ENCODE measurements around the gene DNAJC5.

DNA sequence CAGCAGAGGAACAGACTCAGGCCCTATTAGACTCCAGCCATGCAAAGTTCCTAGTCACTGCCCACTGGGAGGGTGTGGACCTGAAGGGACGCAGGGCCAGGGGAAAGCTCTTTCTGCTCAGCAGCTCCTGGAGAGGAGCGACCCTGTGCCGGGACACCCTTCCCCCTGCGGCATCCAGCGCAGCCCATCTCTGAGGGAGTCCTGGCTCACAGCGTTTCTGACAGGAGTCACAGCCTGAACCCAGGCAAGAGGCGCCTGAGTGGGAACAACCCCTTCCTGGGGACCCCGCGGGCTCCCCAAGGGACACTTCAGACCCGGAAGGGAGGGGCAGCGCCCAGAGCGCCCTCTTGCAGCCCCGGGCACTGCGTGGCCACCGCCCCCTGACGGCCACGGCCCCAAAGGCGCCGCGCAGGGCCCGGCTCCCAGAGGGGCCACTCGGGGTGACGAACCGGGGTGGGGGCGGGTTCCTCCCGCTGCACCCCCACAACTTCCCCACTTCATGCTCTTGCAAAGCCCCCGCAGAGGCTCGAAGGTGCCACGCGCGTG lies 60.4 kb downstream of the DNAJC5 start:
- TF ChIP-seq, protein P1, sequence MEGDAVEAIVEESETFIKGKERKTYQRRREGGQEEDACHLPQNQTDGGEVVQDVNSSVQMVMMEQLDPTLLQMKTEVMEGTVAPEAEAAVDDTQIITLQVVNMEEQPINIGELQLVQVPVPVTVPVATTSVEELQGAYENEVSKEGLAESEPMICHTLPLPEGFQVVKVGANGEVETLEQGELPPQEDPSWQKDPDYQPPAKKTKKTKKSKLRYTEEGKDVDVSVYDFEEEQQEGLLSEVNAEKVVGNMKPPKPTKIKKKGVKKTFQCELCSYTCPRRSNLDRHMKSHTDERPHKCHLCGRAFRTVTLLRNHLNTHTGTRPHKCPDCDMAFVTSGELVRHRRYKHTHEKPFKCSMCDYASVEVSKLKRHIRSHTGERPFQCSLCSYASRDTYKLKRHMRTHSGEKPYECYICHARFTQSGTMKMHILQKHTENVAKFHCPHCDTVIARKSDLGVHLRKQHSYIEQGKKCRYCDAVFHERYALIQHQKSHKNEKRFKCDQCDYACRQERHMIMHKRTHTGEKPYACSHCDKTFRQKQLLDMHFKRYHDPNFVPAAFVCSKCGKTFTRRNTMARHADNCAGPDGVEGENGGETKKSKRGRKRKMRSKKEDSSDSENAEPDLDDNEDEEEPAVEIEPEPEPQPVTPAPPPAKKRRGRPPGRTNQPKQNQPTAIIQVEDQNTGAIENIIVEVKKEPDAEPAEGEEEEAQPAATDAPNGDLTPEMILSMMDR (IDR thresholded peaks at IDR 0.05), result peak in 3 of 7 experiments; percentile 23 to 48 (median 35)
- no peak for TF ChIP-seq EP300 (IDR thresholded peaks at IDR 0.05)
